HEK293 (cell line): Measurements from ENCODE around the gene STK11.
A peak's percentile ranks its signal among the peaks of the same experiment; 100 is the strongest.

Experiments used
- AEBP2 ChIP-seq: fragments of 450-650 bp; formaldehyde crosslinking; IDR thresholded peaks from 2 replicates; pipeline ENCODE4 v1.5.1; 2016; ENCODE audit warnings: missing biosample characterization, missing genetic modification characterization, borderline replicate concordance
- EGR2 ChIP-seq: fragments of 450-650 bp; formaldehyde crosslinking; IDR thresholded peaks from 2 replicates; pipeline ENCODE4 v1.5.1; 2016; ENCODE audit warnings: low read depth, missing biosample characterization, missing genetic modification characterization
- GLIS1 ChIP-seq: fragments of 450-650 bp; formaldehyde crosslinking; IDR thresholded peaks from 2 replicates; pipeline ENCODE4 v1.5.1; 2016; ENCODE audit warnings: missing biosample characterization, missing genetic modification characterization
- RBAK ChIP-seq: fragments of 450-650 bp; formaldehyde crosslinking; IDR thresholded peaks from 2 replicates; pipeline ENCODE4 v1.5.1; 2016; ENCODE audit warnings: missing biosample characterization, missing genetic modification characterization
- SCRT1 ChIP-seq: fragments of 450-650 bp; formaldehyde crosslinking; IDR thresholded peaks from 2 replicates; pipeline ENCODE4 v1.5.1; 2016; ENCODE audit warnings: missing biosample characterization, missing genetic modification characterization, borderline replicate concordance
- SCRT2 ChIP-seq: fragments of 450-650 bp; formaldehyde crosslinking; IDR thresholded peaks from 2 replicates; pipeline ENCODE4 v1.5.1; 2016; ENCODE audit warnings: missing biosample characterization, missing genetic modification characterization
- TRIM28 ChIP-seq: IDR thresholded peaks from 2 replicates; pipeline ENCODE4 v1.6.1; 2011; ENCODE audit warnings: low read length, control low read depth, borderline replicate concordance
- YY2 ChIP-seq: fragments of 450-650 bp; formaldehyde crosslinking; IDR thresholded peaks from 2 replicates; pipeline ENCODE4 v1.5.1; 2016; ENCODE audit warnings: missing biosample characterization, missing genetic modification characterization
- ZBTB11 ChIP-seq: fragments of 450-650 bp; formaldehyde crosslinking; conservative IDR thresholded peaks from 2 replicates; pipeline ENCODE4 v1.5.1; 2016; ENCODE audit warnings: low read depth, missing biosample characterization, missing genetic modification characterization
- ZIC2 ChIP-seq: fragments of 450-650 bp; formaldehyde crosslinking; IDR thresholded peaks from 2 replicates; pipeline ENCODE4 v1.5.1; 2016; ENCODE audit warnings: missing biosample characterization, missing genetic modification characterization
- ZNF10 ChIP-seq: fragments of 450-650 bp; formaldehyde crosslinking; IDR thresholded peaks from 2 replicates; pipeline ENCODE4 v1.5.1; 2017; ENCODE audit warnings: missing biosample characterization, missing genetic modification characterization
- ZNF112 ChIP-seq: fragments of 450-650 bp; formaldehyde crosslinking; IDR thresholded peaks from 2 replicates; pipeline ENCODE4 v1.5.0; 2017; ENCODE audit warnings: missing biosample characterization, missing genetic modification characterization
- ZNF140 ChIP-seq: fragments of 450-650 bp; formaldehyde crosslinking; IDR thresholded peaks from 2 replicates; pipeline ENCODE4 v1.5.1; 2016; ENCODE audit warnings: missing biosample characterization, missing genetic modification characterization
- ZNF174 ChIP-seq: fragments of 450-650 bp; formaldehyde crosslinking; IDR thresholded peaks from 2 replicates; pipeline ENCODE4 v1.5.0; 2017; ENCODE audit warnings: missing biosample characterization, mild to moderate bottlenecking, missing genetic modification characterization
- ZNF214 ChIP-seq: fragments of 450-650 bp; formaldehyde crosslinking; IDR thresholded peaks from 2 replicates; pipeline ENCODE4 v1.5.1; 2017; ENCODE audit warnings: missing biosample characterization, mild to moderate bottlenecking, missing genetic modification characterization, borderline replicate concordance
- ZNF223 ChIP-seq: fragments of 450-650 bp; formaldehyde crosslinking; IDR thresholded peaks from 2 replicates; pipeline ENCODE4 v1.5.1; 2016; ENCODE audit warnings: missing biosample characterization, missing genetic modification characterization
- ZNF335 ChIP-seq: fragments of 450-650 bp; formaldehyde crosslinking; conservative IDR thresholded peaks from 2 replicates; pipeline ENCODE4 v1.5.1; 2016; ENCODE audit warnings: missing biosample characterization, missing genetic modification characterization
- ZNF416 ChIP-seq: fragments of 450-650 bp; formaldehyde crosslinking; IDR thresholded peaks from 2 replicates; pipeline ENCODE4 v1.5.1; 2016; ENCODE audit warnings: missing biosample characterization, missing genetic modification characterization
- ZNF558 ChIP-seq: fragments of 450-650 bp; formaldehyde crosslinking; IDR thresholded peaks from 2 replicates; pipeline ENCODE4 v1.5.1; 2016; ENCODE audit warnings: missing biosample characterization, missing genetic modification characterization
- ZNF600 ChIP-seq: fragments of 450-650 bp; formaldehyde crosslinking; IDR thresholded peaks from 2 replicates; pipeline ENCODE4 v1.5.1; 2016; ENCODE audit warnings: missing biosample characterization, missing genetic modification characterization
- ZNF623 ChIP-seq: fragments of 450-650 bp; formaldehyde crosslinking; IDR thresholded peaks from 2 replicates; pipeline ENCODE4 v1.5.1; 2016; ENCODE audit warnings: missing biosample characterization, missing genetic modification characterization
- ZNF658 ChIP-seq: fragments of 450-650 bp; formaldehyde crosslinking; IDR thresholded peaks from 2 replicates; pipeline ENCODE4; 2016; ENCODE audit warnings: missing biosample characterization, missing genetic modification characterization
- ZNF664 ChIP-seq: fragments of 450-650 bp; formaldehyde crosslinking; IDR thresholded peaks from 2 replicates; pipeline ENCODE4 v1.5.1; 2016; ENCODE audit warnings: missing biosample characterization, missing genetic modification characterization
- ZNF677 ChIP-seq: fragments of 450-650 bp; IDR thresholded peaks from 2 replicates; pipeline ENCODE4 v1.5.0; 2018; ENCODE audit warnings: missing biosample characterization, mild to moderate bottlenecking, missing genetic modification characterization, moderate library complexity
- ZNF692 ChIP-seq: fragments of 450-650 bp; formaldehyde crosslinking; IDR thresholded peaks from 2 replicates; pipeline ENCODE4 v1.5.1; 2016; ENCODE audit warnings: missing biosample characterization, missing genetic modification characterization
- ZNF701 ChIP-seq: fragments of 450-650 bp; formaldehyde crosslinking; IDR thresholded peaks from 2 replicates; pipeline ENCODE4 v1.5.1; 2016; ENCODE audit warnings: missing biosample characterization, missing genetic modification characterization
- ZNF792 ChIP-seq: fragments of 450-650 bp; formaldehyde crosslinking; IDR thresholded peaks from 2 replicates; pipeline ENCODE4 v1.5.1; 2016; ENCODE audit warnings: missing biosample characterization, missing genetic modification characterization
- ZNF843 ChIP-seq: fragments of 450-650 bp; formaldehyde crosslinking; IDR thresholded peaks from 2 replicates; pipeline ENCODE4 v1.5.1; 2016; ENCODE audit warnings: missing biosample characterization, missing genetic modification characterization
- TF ChIP-seq, protein P1 (sequence below): fragments of 450-650 bp; formaldehyde crosslinking; IDR thresholded peaks from 2 replicates; pipeline ENCODE4 v1.5.1; 2016; ENCODE audit warnings: missing biosample characterization, missing genetic modification characterization
- TF ChIP-seq, protein P2 (sequence below): sonication (generic); formaldehyde crosslinking; IDR thresholded peaks from 2 replicates; pipeline ENCODE4 v1.8.1; 2022; ENCODE audit warnings: mild to moderate bottlenecking, moderate library complexity, missing genetic modification reagents
- TF ChIP-seq, protein P3 (sequence below): fragments of 450-650 bp; formaldehyde crosslinking; IDR thresholded peaks from 2 replicates; pipeline ENCODE4 v1.5.1; 2017; ENCODE audit warnings: missing biosample characterization, missing genetic modification characterization

Gene STK11

GRCh38 chr19:1266129-1266915 is 60.7 kb downstream of the STK11 start (continued):
- TF ChIP-seq ZNF701 (tag by site-specific recombination) (no peak), ZNF692 (tag by site-specific recombination) (peak; percentile 68), ZNF792 (tag by site-specific recombination) (no peak), RBAK (no peak), ZNF416 (tag by site-specific recombination) (no peak), ZNF623 (tag by site-specific recombination) (no peak), SCRT2 (tag by site-specific recombination) (no peak), ZNF174 (tag by site-specific recombination) (no peak), ZNF335 (tag by site-specific recombination) (peak; percentile 72), ZNF140 (tag by site-specific recombination) (no peak), ZNF677 (no peak), ZNF658 (tag by site-specific recombination) (no peak), ZIC2 (tag by site-specific recombination) (peak; percentile 72), ZNF600 (tag by site-specific recombination) (peak; percentile 36; the same call in 1 of the 2 replicates), EGR2 (peak; percentile 98), YY2 (tag by site-specific recombination) (no peak), ZNF214 (tag by site-specific recombination) (no peak), GLIS1 (peak; percentile 94), ZNF112 (tag by site-specific recombination) (no peak), ZNF843 (0 out of 2 replicates have a peak, but pooled peaks have one; percentile 2), ZBTB11 (tag by site-specific recombination) (no peak), ZNF10 (tag by site-specific recombination) (no peak), ZNF664 (tag by site-specific recombination) (no peak), AEBP2 (tag by site-specific recombination) (no peak), SCRT1 (no peak), ZNF558 (tag by site-specific recombination) (no peak), TRIM28 (no peak), ZNF223 (tag by site-specific recombination) (no peak)
- TF ChIP-seq, protein P1, sequence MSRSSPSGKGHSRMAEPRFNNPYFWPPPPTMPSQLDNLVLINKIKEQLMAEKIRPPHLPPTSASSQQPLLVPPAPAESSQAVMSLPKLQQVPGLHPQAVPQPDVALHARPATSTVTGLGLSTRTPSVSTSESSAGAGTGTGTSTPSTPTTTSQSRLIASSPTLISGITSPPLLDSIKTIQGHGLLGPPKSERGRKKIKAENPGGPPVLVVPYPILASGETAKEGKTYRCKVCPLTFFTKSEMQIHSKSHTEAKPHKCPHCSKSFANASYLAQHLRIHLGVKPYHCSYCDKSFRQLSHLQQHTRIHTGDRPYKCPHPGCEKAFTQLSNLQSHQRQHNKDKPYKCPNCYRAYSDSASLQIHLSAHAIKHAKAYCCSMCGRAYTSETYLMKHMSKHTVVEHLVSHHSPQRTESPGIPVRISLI (tag by site-specific recombination) = no peak
- TF ChIP-seq, protein P2, sequence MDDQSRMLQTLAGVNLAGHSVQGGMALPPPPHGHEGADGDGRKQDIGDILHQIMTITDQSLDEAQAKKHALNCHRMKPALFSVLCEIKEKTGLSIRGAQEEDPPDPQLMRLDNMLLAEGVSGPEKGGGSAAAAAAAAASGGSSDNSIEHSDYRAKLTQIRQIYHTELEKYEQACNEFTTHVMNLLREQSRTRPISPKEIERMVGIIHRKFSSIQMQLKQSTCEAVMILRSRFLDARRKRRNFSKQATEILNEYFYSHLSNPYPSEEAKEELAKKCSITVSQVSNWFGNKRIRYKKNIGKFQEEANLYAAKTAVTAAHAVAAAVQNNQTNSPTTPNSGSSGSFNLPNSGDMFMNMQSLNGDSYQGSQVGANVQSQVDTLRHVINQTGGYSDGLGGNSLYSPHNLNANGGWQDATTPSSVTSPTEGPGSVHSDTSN (CRISPR knock-in tag) = no peak
- TF ChIP-seq, protein P3, sequence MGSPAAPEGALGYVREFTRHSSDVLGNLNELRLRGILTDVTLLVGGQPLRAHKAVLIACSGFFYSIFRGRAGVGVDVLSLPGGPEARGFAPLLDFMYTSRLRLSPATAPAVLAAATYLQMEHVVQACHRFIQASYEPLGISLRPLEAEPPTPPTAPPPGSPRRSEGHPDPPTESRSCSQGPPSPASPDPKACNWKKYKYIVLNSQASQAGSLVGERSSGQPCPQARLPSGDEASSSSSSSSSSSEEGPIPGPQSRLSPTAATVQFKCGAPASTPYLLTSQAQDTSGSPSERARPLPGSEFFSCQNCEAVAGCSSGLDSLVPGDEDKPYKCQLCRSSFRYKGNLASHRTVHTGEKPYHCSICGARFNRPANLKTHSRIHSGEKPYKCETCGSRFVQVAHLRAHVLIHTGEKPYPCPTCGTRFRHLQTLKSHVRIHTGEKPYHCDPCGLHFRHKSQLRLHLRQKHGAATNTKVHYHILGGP (tag by site-specific recombination) = no peak
